WTC11 (cell line): ENCODE results near the gene UMODL1. TPM values are rescaled to one million over a fixed set of nuclear protein-coding genes. Genes with fewer than 3 reads are reported as not detected.

Experiments used
- ATAC-seq: fragments of 200-7000 bp; cut with Tn5 transposase; 2 replicates; pipeline ENCODE4 v1.10.0; 2021; ENCODE audit warnings: mild to moderate bottlenecking, moderate library complexity
- CTCF ChIA-PET: fragments of 300-600 bp; sonication (Branson Sonifier 250); formaldehyde crosslinking; loops from one replicate; lab custom pipeline; 2021; ENCODE audit warnings: antibody characterized with exemption; lab: Charles Lee
- POLR2A ChIA-PET: fragments of 350-600 bp; sonication (Branson Sonifier 250); formaldehyde crosslinking; loops from one replicate; lab custom pipeline; 2021; ENCODE audit warnings: antibody characterized with exemption; lab: Charles Lee
- DNase-seq: peaks from one replicate; pipeline ENCODE4 v3.0.0; 2021; ENCODE audit warnings: low spot score
- H3K27ac Mint-ChIP-seq: 2 replicates; pipeline ENCODE4 v1.8.0; 2021; ENCODE audit warnings: mixed read lengths
- H3K27me3 Mint-ChIP-seq: 2 replicates; pipeline ENCODE4 v1.8.0; 2021; ENCODE audit warnings: low read depth, mild to moderate bottlenecking, moderate library complexity, mixed read lengths
- H3K36me3 Mint-ChIP-seq: 2 replicates; pipeline ENCODE4 v1.8.0; 2021; ENCODE audit warnings: mixed read lengths
- H3K4me1 Mint-ChIP-seq: 2 replicates; pipeline ENCODE4 v1.8.0; 2022; ENCODE audit warnings: mixed read lengths
- H3K4me3 Mint-ChIP-seq: 2 replicates; pipeline ENCODE4 v1.8.0; 2021; ENCODE audit warnings: mild to moderate bottlenecking, moderate library complexity, mixed read lengths
- H3K9me3 Mint-ChIP-seq: 2 replicates; pipeline ENCODE4 v1.8.0; 2021; ENCODE audit warnings: mixed read lengths
- AFF4 ChIP-seq: sonication (generic); formaldehyde crosslinking; IDR thresholded peaks from 2 replicates; pipeline ENCODE4 v1.8.1; 2023; ENCODE audit warnings: mild to moderate bottlenecking, missing genetic modification reagents, borderline replicate concordance
- CREM ChIP-seq: sonication (generic); formaldehyde crosslinking; IDR thresholded peaks from 2 replicates; pipeline ENCODE4 v1.8.1; 2022; ENCODE audit warnings: mild to moderate bottlenecking, missing genetic modification reagents, moderate library complexity
- E2F1 ChIP-seq: sonication (generic); formaldehyde crosslinking; IDR thresholded peaks from 2 replicates; pipeline ENCODE4 v1.8.0; 2022; ENCODE audit warnings: mild to moderate bottlenecking, missing genetic modification reagents
- E2F4 ChIP-seq: sonication (generic); formaldehyde crosslinking; IDR thresholded peaks from 2 replicates; pipeline ENCODE4 v1.8.1; 2022; ENCODE audit warnings: low read depth, mild to moderate bottlenecking, moderate library complexity, missing genetic modification reagents, borderline replicate concordance
- EMX1 ChIP-seq: fragments of 250-450 bp; sonication (Bioruptor Pico); IDR thresholded peaks from 2 replicates; pipeline ENCODE4 v1.8.0; 2021; ENCODE audit warnings: mild to moderate bottlenecking
- ESRRA ChIP-seq: sonication (generic); formaldehyde crosslinking; IDR thresholded peaks from 2 replicates; pipeline ENCODE4 v1.8.1; 2022; ENCODE audit warnings: mild to moderate bottlenecking, missing genetic modification reagents, borderline replicate concordance
- ETV6 ChIP-seq: sonication (generic); formaldehyde crosslinking; IDR thresholded peaks from 2 replicates; pipeline ENCODE4 v1.8.1; 2022; ENCODE audit warnings: mild to moderate bottlenecking, missing genetic modification reagents
- FOXJ3 ChIP-seq: sonication (generic); formaldehyde crosslinking; IDR thresholded peaks from 2 replicates; pipeline ENCODE4 v1.9.0; 2021; ENCODE audit warnings: missing genetic modification reagents, mild to moderate bottlenecking, borderline replicate concordance
- GTF2I ChIP-seq: fragments of 250-450 bp; sonication (Bioruptor Pico); conservative IDR thresholded peaks from 2 replicates; pipeline ENCODE4 v1.4.0; 2021; ENCODE audit warnings: mild to moderate bottlenecking
- MAX ChIP-seq: sonication (generic); formaldehyde crosslinking; IDR thresholded peaks from 2 replicates; pipeline ENCODE4 v1.8.0; 2022; ENCODE audit warnings: mild to moderate bottlenecking, missing genetic modification reagents
- NFE2L1 ChIP-seq: sonication (generic); formaldehyde crosslinking; IDR thresholded peaks from 2 replicates; pipeline ENCODE4 v1.8.1; 2023; ENCODE audit warnings: missing genetic modification reagents
- SMAD3 ChIP-seq: sonication (generic); formaldehyde crosslinking; IDR thresholded peaks from 2 replicates; pipeline ENCODE4 v1.8.0; 2022; ENCODE audit warnings: missing genetic modification reagents, mild to moderate bottlenecking, borderline replicate concordance
- SMAD4 ChIP-seq: sonication (generic); formaldehyde crosslinking; IDR thresholded peaks from 2 replicates; pipeline ENCODE4 v1.8.0; 2022; ENCODE audit warnings: mild to moderate bottlenecking, missing genetic modification reagents
- TCF7 ChIP-seq: sonication (generic); formaldehyde crosslinking; IDR thresholded peaks from 2 replicates; pipeline ENCODE4 v1.8.0; 2022; ENCODE audit warnings: mild to moderate bottlenecking, low read depth, missing genetic modification reagents, moderate library complexity
- TP53 ChIP-seq: sonication (generic); formaldehyde crosslinking; IDR thresholded peaks from 2 replicates; pipeline ENCODE4 v1.8.1; 2023; ENCODE audit warnings: mild to moderate bottlenecking, missing genetic modification reagents
- USF2 ChIP-seq: sonication (generic); formaldehyde crosslinking; IDR thresholded peaks from 2 replicates; pipeline ENCODE4 v1.8.1; 2023; ENCODE audit warnings: mild to moderate bottlenecking, missing genetic modification reagents, moderate library complexity
- ZBTB21 ChIP-seq: sonication (generic); formaldehyde crosslinking; IDR thresholded peaks from 2 replicates; pipeline ENCODE4 v1.8.1; 2023; ENCODE audit warnings: mild to moderate bottlenecking, missing genetic modification reagents, borderline replicate concordance
- ZMAT4 ChIP-seq: fragments of 250-450 bp; sonication (Bioruptor Pico); IDR thresholded peaks from 2 replicates; pipeline ENCODE4 v1.9.0; 2021; ENCODE audit warnings: mild to moderate bottlenecking
- ZNF416 ChIP-seq: fragments of 250-450 bp; sonication (Bioruptor Pico); IDR thresholded peaks from 2 replicates; pipeline ENCODE4 v1.9.0; 2021; ENCODE audit warnings: mild to moderate bottlenecking, inconsistent platforms
- total RNA-seq: library from RNA; stranded (reverse); gene quantifications from 3 replicates; pipeline ENCODE4 v1.2.3, GENCODE V29; 2021

Gene UMODL1
- total RNA-seq, 1 experiment from 2014 or later: not detected

GRCh38 chr21:42191696-42192595 is 120.8 kb downstream of the UMODL1 start:
- no peak for TF ChIP-seq ETV6
- TF ChIP-seq NFE2L1 (CRISPR knock-in tag): no peak
- no peak for TF ChIP-seq ZBTB21 (CRISPR knock-in tag)
- no peak for TF ChIP-seq E2F4
- no peak for TF ChIP-seq MAX (CRISPR knock-in tag)
- TF ChIP-seq E2F1 (CRISPR knock-in tag): no peak
- TF ChIP-seq ZMAT4: no peak
- TF ChIP-seq CREM (CRISPR knock-in tag): no peak
- TF ChIP-seq ESRRA (CRISPR knock-in tag): no peak
- no peak for TF ChIP-seq ZNF416 (CRISPR knock-in tag)
- TF ChIP-seq SMAD3 (CRISPR knock-in tag): no peak
- no peak for TF ChIP-seq AFF4 (CRISPR knock-in tag)
- TF ChIP-seq USF2 (CRISPR knock-in tag): no peak
- no peak for TF ChIP-seq GTF2I (CRISPR knock-in tag)
- TF ChIP-seq FOXJ3 (CRISPR knock-in tag): no peak
- TF ChIP-seq TP53 (CRISPR knock-in tag): no peak
- TF ChIP-seq EMX1 (CRISPR knock-in tag): no peak
- TF ChIP-seq SMAD4: no peak
- TF ChIP-seq TCF7 (CRISPR knock-in tag): no peak
- H3K27me3 Mint-ChIP-seq: no peaks in the 10 kb centered on the region; the same call in 1 of the 2 replicates

More at GRCh38 chr21:42191696-42192595, 120.8 kb downstream of the UMODL1 start:
- H3K4me1 Mint-ChIP-seq: no peaks in the 10 kb centered on the region
- POLR2A ChIA-PET: no interaction called here
- ATAC-seq: no peak
- no peak for DNase-seq
- CTCF ChIA-PET: interaction anchor here (1.2 kb wide), 1 partner anchor 10 kb away, joined by 3 read pairs; no protein-coding TSS in a partner anchor
- no peaks in the 10 kb centered on the region for H3K36me3 Mint-ChIP-seq
- no peak overlapping the region for H3K4me3 Mint-ChIP-seq
- peaks cover 3% of the 10 kb centered on the region; the same call in 1 of the 2 replicates for H3K9me3 Mint-ChIP-seq
- no peak overlapping the region; the same call in 1 of the 2 replicates for H3K27ac Mint-ChIP-seq

Other genes with a start within 250 kb of the UMODL1 start
- 10.3 to 12.9 TPM (median 12.2 TPM) in 3 replicates for gene PRDM15, start 192.0 kb upstream of the UMODL1 start, total RNA-seq
- gene C2CD2, start 117.3 kb upstream of the UMODL1 start, total RNA-seq: 11.2 to 14.9 TPM (median 14.1 TPM) in 3 replicates
- gene ZBTB21, start 61.0 kb upstream of the UMODL1 start, total RNA-seq: 13.8 to 14.2 TPM (median 14.2 TPM) in 3 replicates
- gene ABCG1, start 147.8 kb downstream of the UMODL1 start, total RNA-seq: 2.9 to 4.0 TPM (median 3.7 TPM) in 3 replicates
- 2.9 to 4.2 TPM (median 3.5 TPM) in 3 replicates for gene TFF3, start 244.1 kb downstream of the UMODL1 start, total RNA-seq